ENCODE results near the gene PEA15.

PEA15 gene

GRCh38 chr1:160207118-160207650 lies 2.0 kb downstream of the PEA15 start:
- TF ChIP-seq ZNF8 (CRISPR knock-in tag; IDR thresholded peaks at IDR 0.05) (no peak), GLIS3 (CRISPR knock-in tag; IDR thresholded peaks at IDR 0.05) (no peak), ESRRG (CRISPR knock-in tag; IDR thresholded peaks at IDR 0.05) (no peak), ZFP3 (CRISPR knock-in tag; IDR thresholded peaks at IDR 0.05) (no peak), TOX (CRISPR knock-in tag; IDR thresholded peaks at IDR 0.05; ENCODE audit: borderline replicate concordance) (no peak), TCF4 (CRISPR knock-in tag; IDR thresholded peaks at IDR 0.05; ENCODE audit: borderline replicate concordance) (no peak), ZNF565 (CRISPR knock-in tag; conservative IDR thresholded peaks at IDR 0.05; ENCODE audit: low read depth) (no peak), ISL1 (CRISPR knock-in tag; IDR thresholded peaks at IDR 0.05) (no peak), ZFP30 (CRISPR knock-in tag; IDR thresholded peaks at IDR 0.05) (no peak), CSDC2 (CRISPR knock-in tag; IDR thresholded peaks at IDR 0.05) (no peak), BACH2 (CRISPR knock-in tag; IDR thresholded peaks at IDR 0.05; ENCODE audit: borderline replicate concordance) (no peak), TSHZ2 (CRISPR knock-in tag; IDR thresholded peaks at IDR 0.05) (no peak), OSR1 (CRISPR knock-in tag; IDR thresholded peaks at IDR 0.05) (no peak), RARB (CRISPR knock-in tag; IDR thresholded peaks at IDR 0.05) (no peak), SNAI2 (CRISPR knock-in tag; IDR thresholded peaks at IDR 0.05) (no peak), PPARA (CRISPR knock-in tag; IDR thresholded peaks at IDR 0.05; ENCODE audit: borderline replicate concordance) (no peak), ZNF70 (CRISPR knock-in tag; IDR thresholded peaks at IDR 0.05) (no peak), PATZ1 (CRISPR knock-in tag; IDR thresholded peaks at IDR 0.05; ENCODE audit: borderline replicate concordance) (no peak)
- TF ChIP-seq, protein P1, sequence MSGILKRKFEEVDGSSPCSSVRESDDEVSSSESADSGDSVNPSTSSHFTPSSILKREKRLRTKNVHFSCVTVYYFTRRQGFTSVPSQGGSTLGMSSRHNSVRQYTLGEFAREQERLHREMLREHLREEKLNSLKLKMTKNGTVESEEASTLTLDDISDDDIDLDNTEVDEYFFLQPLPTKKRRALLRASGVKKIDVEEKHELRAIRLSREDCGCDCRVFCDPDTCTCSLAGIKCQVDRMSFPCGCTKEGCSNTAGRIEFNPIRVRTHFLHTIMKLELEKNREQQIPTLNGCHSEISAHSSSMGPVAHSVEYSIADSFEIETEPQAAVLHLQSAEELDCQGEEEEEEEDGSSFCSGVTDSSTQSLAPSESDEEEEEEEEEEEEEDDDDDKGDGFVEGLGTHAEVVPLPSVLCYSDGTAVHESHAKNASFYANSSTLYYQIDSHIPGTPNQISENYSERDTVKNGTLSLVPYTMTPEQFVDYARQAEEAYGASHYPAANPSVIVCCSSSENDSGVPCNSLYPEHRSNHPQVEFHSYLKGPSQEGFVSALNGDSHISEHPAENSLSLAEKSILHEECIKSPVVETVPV (CRISPR knock-in tag; IDR thresholded peaks at IDR 0.05), result no peak
- TF ChIP-seq, protein P2, sequence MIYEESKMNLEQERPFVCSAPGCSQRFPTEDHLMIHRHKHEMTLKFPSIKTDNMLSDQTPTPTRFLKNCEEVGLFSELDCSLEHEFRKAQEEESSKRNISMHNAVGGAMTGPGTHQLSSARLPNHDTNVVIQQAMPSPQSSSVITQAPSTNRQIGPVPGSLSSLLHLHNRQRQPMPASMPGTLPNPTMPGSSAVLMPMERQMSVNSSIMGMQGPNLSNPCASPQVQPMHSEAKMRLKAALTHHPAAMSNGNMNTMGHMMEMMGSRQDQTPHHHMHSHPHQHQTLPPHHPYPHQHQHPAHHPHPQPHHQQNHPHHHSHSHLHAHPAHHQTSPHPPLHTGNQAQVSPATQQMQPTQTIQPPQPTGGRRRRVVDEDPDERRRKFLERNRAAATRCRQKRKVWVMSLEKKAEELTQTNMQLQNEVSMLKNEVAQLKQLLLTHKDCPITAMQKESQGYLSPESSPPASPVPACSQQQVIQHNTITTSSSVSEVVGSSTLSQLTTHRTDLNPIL (CRISPR knock-in tag; IDR thresholded peaks at IDR 0.05; ENCODE audit: low read depth), result no peak
- ATAC-seq, result no peak

GRCh38 chr1:160207771-160208556 lies 2.8 kb downstream of the PEA15 start:
- ATAC-seq, result no peak
- TF ChIP-seq, protein P1 (CRISPR knock-in tag; IDR thresholded peaks at IDR 0.05), result no peak
- TF ChIP-seq ZNF70 (CRISPR knock-in tag; IDR thresholded peaks at IDR 0.05), result no peak
- TF ChIP-seq TSHZ2 (CRISPR knock-in tag; IDR thresholded peaks at IDR 0.05), result no peak
- no peak for TF ChIP-seq TOX (CRISPR knock-in tag; IDR thresholded peaks at IDR 0.05; ENCODE audit: borderline replicate concordance)
- TF ChIP-seq ZFP3 (CRISPR knock-in tag; IDR thresholded peaks at IDR 0.05), result no peak
- TF ChIP-seq, protein P2 (CRISPR knock-in tag; IDR thresholded peaks at IDR 0.05; ENCODE audit: low read depth), result no peak
- TF ChIP-seq ZNF565 (CRISPR knock-in tag; conservative IDR thresholded peaks at IDR 0.05; ENCODE audit: low read depth), result no peak
- TF ChIP-seq, protein P3, sequence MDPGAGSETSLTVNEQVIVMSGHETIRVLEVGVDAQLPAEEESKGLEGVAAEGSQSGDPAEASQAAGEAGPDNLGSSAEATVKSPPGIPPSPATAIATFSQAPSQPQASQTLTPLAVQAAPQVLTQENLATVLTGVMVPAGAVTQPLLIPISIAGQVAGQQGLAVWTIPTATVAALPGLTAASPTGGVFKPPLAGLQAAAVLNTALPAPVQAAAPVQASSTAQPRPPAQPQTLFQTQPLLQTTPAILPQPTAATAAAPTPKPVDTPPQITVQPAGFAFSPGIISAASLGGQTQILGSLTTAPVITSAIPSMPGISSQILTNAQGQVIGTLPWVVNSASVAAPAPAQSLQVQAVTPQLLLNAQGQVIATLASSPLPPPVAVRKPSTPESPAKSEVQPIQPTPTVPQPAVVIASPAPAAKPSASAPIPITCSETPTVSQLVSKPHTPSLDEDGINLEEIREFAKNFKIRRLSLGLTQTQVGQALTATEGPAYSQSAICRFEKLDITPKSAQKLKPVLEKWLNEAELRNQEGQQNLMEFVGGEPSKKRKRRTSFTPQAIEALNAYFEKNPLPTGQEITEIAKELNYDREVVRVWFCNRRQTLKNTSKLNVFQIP (CRISPR knock-in tag; IDR thresholded peaks at IDR 0.05; ENCODE audit: borderline replicate concordance, low read depth), result no peak
- TF ChIP-seq CSDC2 (CRISPR knock-in tag; IDR thresholded peaks at IDR 0.05), result no peak
- no peak for TF ChIP-seq GLIS3 (CRISPR knock-in tag; IDR thresholded peaks at IDR 0.05)
